PC-3 (cell line): ENCODE data around the gene PGAM2. TPM values are rescaled to one million over a fixed set of nuclear protein-coding genes. Genes with fewer than 3 reads are reported as not detected.

Experiments used
- ATAC-seq: fragments of 200-7000 bp; cut with Tn5 transposase; 2 replicates; pipeline ENCODE4 v1.9.1; 2020; ENCODE audit warnings: mild to moderate bottlenecking, moderate library complexity
- BruUV-seq: library from RNA; stranded (reverse); fragments of 400-500 nt; replicated peaks from 2 replicates; lab custom pipeline; 2021; lab: Mats Ljungman, UMichigan
- CTCF ChIA-PET: fragments of 300-600 bp; sonication (Branson Sonifier 250); formaldehyde crosslinking; loops from one replicate; lab custom pipeline; 2022; ENCODE audit warnings: antibody characterized with exemption; lab: Charles Lee
- POLR2A ChIA-PET: fragments of 300-600 bp; sonication (Branson Sonifier 250); formaldehyde crosslinking; loops from one replicate; lab custom pipeline; 2022; ENCODE audit warnings: antibody characterized with exemption; ENCODE audit not compliant: unreplicated experiment; lab: Charles Lee
- DNase-seq: peaks from one replicate; pipeline ENCODE4 v3.0.0-alpha.2; 2015
- H2AFZ ChIP-seq: fragments of 300-600 bp; sonication (generic); 2 replicates; pipeline ENCODE4 v1.6.0; 2016; ENCODE audit warnings: antibody characterized with exemption, low read length
- H3F3A ChIP-seq: fragments of 300-600 bp; sonication (generic); one replicate; pipeline ENCODE4 v1.6.0; 2017; ENCODE audit warnings: antibody characterized with exemption, low read length, control low read depth, mild to moderate bottlenecking; ENCODE audit not compliant: unreplicated experiment
- H3K27ac ChIP-seq: fragments of 300-600 bp; sonication (generic); 2 replicates; pipeline ENCODE4 v1.5.1; 2016; ENCODE audit warnings: mild to moderate bottlenecking, low read length
- H3K27me3 ChIP-seq: fragments of 300-600 bp; sonication (generic); 2 replicates; pipeline ENCODE4 v1.6.1; 2016; ENCODE audit warnings: low read length, mixed read lengths
- H3K36me3 ChIP-seq: fragments of 300-600 bp; sonication (generic); 2 replicates; pipeline ENCODE4 v1.6.1; 2016; ENCODE audit warnings: low read depth, mixed run types, low read length, mixed read lengths
- H3K4me1 ChIP-seq: fragments of 300-600 bp; sonication (generic); 2 replicates; pipeline ENCODE4 v1.5.1; 2016; ENCODE audit warnings: low read length; ENCODE audit not compliant: insufficient read depth
- H3K4me2 ChIP-seq: fragments of 300-600 bp; sonication (generic); 2 replicates; pipeline ENCODE4 v1.6.0; 2016; ENCODE audit warnings: low read length
- H3K4me3 ChIP-seq: fragments of 300-600 bp; sonication (generic); 2 replicates; pipeline ENCODE4 v1.5.1; 2016; ENCODE audit warnings: mild to moderate bottlenecking, low read length, mixed read lengths
- H3K79me2 ChIP-seq: fragments of 300-600 bp; sonication (generic); 2 replicates; pipeline ENCODE4 v1.6.1; 2017; ENCODE audit warnings: low read length, mixed read lengths
- H3K9ac ChIP-seq: fragments of 300-600 bp; sonication (generic); 2 replicates; pipeline ENCODE4 v1.6.0; 2016; ENCODE audit warnings: mild to moderate bottlenecking, low read length
- H3K9me2 ChIP-seq: fragments of 300-600 bp; sonication (generic); replicated peaks from 2 replicates; pipeline ENCODE4 v1.6.1; 2016; ENCODE audit warnings: mixed run types, low read length, mixed read lengths
- H3K9me3 ChIP-seq: fragments of 300-600 bp; sonication (generic); 2 replicates; pipeline ENCODE4 v1.6.1; 2016; ENCODE audit warnings: low read length, mixed read lengths
- H4K20me1 ChIP-seq: fragments of 300-600 bp; sonication (generic); 2 replicates; pipeline ENCODE4 v1.6.1; 2016; ENCODE audit warnings: low read length, mixed read lengths
- EZH2 ChIP-seq: fragments of 300-600 bp; sonication (generic); IDR thresholded peaks from one replicate; pipeline ENCODE4 v1.6.1; 2017; ENCODE audit warnings: antibody characterized with exemption, mild to moderate bottlenecking, low read length; ENCODE audit not compliant: unreplicated experiment
- EZH2phosphoT487 ChIP-seq: fragments of 300-600 bp; sonication (generic); IDR thresholded peaks from 2 replicates; pipeline ENCODE4 v1.6.1; 2018; ENCODE audit warnings: mild to moderate bottlenecking, antibody characterized with exemption, low read length, borderline replicate concordance
- intact Hi-C: fragments of 100-400 bp; cut with micrococcal nuclease; formaldehyde crosslinking; loops from 2 replicates; pipeline ENCODE4 v1.9.0; 2023
- total RNA-seq: library from RNA; depleted of rRNA; stranded (reverse); fragments of >200 nt; gene quantifications from 2 replicates; pipeline ENCODE4 v1.2.3, GENCODE V29; 2014
- TF ChIP-seq, protein P1 (sequence below): fragments of 300-600 bp; sonication (generic); conservative IDR thresholded peaks from 2 replicates; pipeline ENCODE4 v1.5.1; 2017; ENCODE audit warnings: antibody characterized with exemption, low read depth, mild to moderate bottlenecking, low read length

Gene PGAM2
- total RNA-seq, 1 experiment from 2014 or later: 0.95 TPM

DNA sequence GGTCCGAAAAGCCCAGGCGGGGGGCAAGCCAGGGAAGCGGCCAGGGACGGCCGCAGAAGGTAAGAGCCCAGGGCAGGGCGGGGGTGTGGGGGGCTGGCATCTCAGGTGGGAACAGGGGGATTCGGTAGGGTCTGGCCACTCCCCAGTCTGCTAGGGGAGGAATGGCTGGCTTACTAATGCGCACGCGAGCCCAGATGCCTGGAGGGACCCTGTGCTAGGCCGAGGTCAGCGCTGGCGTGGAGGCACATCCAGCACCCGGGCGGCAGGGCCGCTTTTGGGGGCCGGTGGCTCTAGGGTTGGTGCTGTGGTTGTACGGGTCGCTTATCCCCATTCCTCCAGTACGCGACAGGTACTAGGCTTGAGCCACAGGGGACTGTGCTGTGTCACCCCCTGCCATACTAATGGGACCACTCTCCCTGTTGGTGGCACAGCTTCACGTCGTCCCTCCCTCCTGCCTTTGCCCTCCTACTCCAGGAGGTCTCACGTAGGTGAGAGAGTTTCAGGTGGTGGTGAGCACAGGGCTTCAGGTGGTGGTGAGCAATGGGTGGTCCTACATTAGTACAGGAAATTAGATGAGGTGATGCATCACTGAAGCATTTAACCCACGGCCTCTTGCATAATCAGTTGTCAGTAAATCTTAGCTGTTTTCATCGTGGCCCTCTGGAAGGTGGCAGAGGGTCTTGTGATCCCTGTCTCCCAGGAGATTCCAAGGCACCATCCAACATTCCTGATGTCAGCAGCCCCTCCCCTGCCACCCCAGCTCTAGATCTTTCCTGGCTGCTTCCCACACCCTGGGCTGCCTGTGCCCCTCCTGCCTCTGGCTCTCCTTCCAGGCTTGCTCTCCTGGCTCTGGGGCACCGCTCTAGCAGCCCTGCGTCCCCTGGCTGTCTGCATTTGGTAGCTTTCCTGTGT, 39.7 kb upstream of the PGAM2 start:
- DNase-seq (no peak), ATAC-seq (no peak)
- no peak overlapping the region for H3K4me3 ChIP-seq
- no peak overlapping the region for H2AFZ ChIP-seq
- intact Hi-C loops: no loop called here
- H3K4me2 ChIP-seq: no peak overlapping the region
- H3F3A ChIP-seq: no peaks in the 10 kb centered on the region
- H3K4me1 ChIP-seq: no peaks in the 10 kb centered on the region
- POLR2A ChIA-PET: interaction anchor here (0.5 kb wide), 1 partner anchor 15 kb away, joined by 40 read pairs; no protein-coding TSS in a partner anchor
- no peaks in the 10 kb centered on the region for H3K27me3 ChIP-seq
- H3K27ac ChIP-seq: no peak overlapping the region
- no peaks in the 10 kb centered on the region for H3K79me2 ChIP-seq
- no peaks in the 10 kb centered on the region for H4K20me1 ChIP-seq
- no peaks in the 10 kb centered on the region for H3K9me2 ChIP-seq
- H3K9me3 ChIP-seq: no peaks in the 10 kb centered on the region
- no peak overlapping the region for H3K9ac ChIP-seq
- no peaks in the 10 kb centered on the region for H3K36me3 ChIP-seq
- no peak for TF ChIP-seq EZH2
- TF ChIP-seq EZH2phosphoT487: no peak
- TF ChIP-seq, protein P1, sequence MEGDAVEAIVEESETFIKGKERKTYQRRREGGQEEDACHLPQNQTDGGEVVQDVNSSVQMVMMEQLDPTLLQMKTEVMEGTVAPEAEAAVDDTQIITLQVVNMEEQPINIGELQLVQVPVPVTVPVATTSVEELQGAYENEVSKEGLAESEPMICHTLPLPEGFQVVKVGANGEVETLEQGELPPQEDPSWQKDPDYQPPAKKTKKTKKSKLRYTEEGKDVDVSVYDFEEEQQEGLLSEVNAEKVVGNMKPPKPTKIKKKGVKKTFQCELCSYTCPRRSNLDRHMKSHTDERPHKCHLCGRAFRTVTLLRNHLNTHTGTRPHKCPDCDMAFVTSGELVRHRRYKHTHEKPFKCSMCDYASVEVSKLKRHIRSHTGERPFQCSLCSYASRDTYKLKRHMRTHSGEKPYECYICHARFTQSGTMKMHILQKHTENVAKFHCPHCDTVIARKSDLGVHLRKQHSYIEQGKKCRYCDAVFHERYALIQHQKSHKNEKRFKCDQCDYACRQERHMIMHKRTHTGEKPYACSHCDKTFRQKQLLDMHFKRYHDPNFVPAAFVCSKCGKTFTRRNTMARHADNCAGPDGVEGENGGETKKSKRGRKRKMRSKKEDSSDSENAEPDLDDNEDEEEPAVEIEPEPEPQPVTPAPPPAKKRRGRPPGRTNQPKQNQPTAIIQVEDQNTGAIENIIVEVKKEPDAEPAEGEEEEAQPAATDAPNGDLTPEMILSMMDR: no peak
- no TSS peak for BruUV-seq
- CTCF ChIA-PET: no interaction called here

DNA sequence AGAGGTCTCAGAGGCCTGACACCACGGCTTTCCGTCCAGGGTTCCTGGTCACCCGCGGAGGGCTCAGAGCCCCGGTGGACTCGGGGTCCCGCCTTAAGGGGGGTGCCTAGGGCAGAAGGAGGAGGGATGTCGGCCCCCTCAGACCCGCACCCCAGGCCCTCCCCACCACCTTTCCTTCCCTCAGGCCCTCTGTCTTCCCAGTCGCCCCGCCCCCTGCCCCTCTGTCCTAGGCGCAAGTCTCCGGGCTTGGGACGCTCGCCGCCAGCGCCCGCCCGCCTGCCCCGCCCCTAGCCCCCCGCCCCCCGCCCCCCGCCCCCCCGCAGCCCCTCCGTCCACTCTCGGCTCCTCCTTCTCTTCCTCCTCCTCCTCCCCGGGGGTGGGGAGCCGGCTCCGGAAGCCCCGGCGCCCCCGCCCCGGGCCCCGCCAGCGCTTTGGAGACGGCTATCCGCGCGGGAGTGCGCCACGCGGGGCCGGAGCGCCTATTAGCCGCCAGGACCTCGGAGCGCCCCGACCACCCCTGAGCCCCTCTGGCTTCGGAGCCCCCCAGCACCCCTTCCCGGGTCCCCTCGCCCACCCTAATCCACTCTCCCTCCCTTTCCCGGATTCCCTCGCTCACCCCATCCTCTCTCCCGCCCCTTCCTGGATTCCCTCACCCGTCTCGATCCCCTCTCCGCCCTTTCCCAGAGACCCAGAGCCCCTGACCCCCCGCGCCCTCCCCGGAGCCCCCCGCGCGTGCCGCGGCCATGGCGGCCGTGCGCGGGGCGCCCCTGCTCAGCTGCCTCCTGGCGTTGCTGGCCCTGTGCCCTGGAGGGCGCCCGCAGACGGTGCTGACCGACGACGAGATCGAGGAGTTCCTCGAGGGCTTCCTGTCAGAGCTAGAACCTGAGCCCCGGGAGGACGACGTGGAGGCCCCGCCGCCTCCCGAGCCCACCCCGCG, 38.8 kb upstream of the PGAM2 start, which contains the start of gene AEBP1:
AEBP1 (plus strand) TSS at position 423 of the 937 bp plus-strand sequence; CDS start at position 744, 321 bp downstream.
- no peaks in the 10 kb centered on the region for H3K9me3 ChIP-seq
- H3K9ac ChIP-seq: no peak within 1 kb of the TSS
- no peak within 1 kb of the TSS for H3K4me3 ChIP-seq
- H3K36me3 ChIP-seq: no peaks in the 10 kb centered on the region
- ChIA-PET POLR2A (no interaction called here), CTCF (no interaction called here)
- H3F3A ChIP-seq: no peaks in the 10 kb centered on the region
- H2AFZ ChIP-seq: no peak within 1 kb of the TSS
- H4K20me1 ChIP-seq: no peaks in the 10 kb centered on the region
- no peak within 1 kb of the TSS for H3K27ac ChIP-seq
- DNase-seq (no peak), ATAC-seq (no peak)
- no peaks in the 10 kb centered on the region for H3K27me3 ChIP-seq
- no peak within 1 kb of the TSS for H3K4me2 ChIP-seq
- TF ChIP-seq, protein P1: no peak
- H3K79me2 ChIP-seq: no peaks in the 10 kb centered on the region
- no peaks in the 10 kb centered on the region for H3K4me1 ChIP-seq
- BruUV-seq: no TSS peak
- H3K9me2 ChIP-seq: no peaks in the 10 kb centered on the region
- intact Hi-C loops: no loop called here
